ENCODE measurements around the gene PRKCD. TPM values are rescaled to one million over a fixed set of nuclear protein-coding genes. Genes with fewer than 3 reads are reported as not detected.

Gene PRKCD
- total and polyA plus RNA-seq, 2 experiments from 2014 or later, result 1.8 to 9.6 TPM

DNA sequence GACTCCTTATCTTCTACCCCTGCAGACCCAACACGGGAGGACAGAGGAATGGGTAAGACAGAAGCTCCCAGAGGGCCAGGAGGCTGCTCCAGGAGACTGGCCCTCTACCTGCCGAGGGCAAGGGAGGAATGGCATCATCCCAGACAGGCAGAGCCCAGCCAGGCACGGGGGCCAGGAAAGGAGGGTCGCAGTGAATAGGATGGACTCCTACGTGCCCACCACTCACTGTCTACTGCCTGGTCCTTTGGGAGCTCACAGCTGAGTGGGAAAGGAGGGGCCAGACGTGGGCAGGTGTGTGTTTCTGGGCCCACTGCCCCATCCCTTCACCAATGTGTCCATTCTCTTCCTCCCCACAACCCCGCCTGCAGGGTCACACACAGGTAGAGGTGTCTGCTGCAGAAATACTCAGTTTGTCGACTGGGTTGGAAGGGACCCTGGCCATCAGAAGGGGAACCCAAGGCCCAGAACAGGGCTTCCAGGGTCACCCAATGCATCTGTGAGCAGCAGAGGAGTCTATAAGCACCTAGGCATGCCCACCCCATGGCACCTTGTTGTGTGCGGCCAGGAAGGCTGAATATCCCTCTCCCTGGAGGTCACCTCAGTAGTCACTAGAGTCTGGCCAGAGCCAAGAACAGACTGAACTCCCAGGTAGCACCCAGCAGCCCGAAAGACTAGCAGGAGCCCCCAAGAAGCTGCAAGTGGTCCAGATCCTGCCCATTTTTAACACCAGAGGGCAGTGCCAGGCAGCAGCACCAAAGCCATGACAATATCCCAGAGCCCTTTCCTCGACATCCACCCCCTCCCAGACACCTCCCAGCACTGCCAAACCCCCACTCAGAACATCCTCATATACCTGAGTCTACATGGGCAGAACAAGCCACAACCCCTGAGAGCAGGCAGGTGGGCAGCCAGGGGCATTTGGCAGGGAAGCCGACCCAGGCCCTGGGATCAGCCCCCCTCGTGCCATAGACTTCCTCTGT is 70.8 kb downstream of the PRKCD start:
- TF ChIP-seq EZH2phosphoT487 (IDR thresholded peaks at IDR 0.05; ENCODE audit: insufficient read depth, low read depth), result no peak
- TF ChIP-seq EZH2 (IDR thresholded peaks at IDR 0.05; ENCODE audit: insufficient read depth, poor library complexity, severe bottlenecking), result no peak
- H3K4me3 ChIP-seq, result no peak overlapping the region
- DNase-seq, result no peak
- H3K27ac ChIP-seq, result no peak overlapping the region
- H3F3A ChIP-seq (ENCODE audit: insufficient read depth), result 0 out of 2 replicates have a peak, but pooled peaks cover 16% of the 10 kb centered on the region
- H3K4me1 ChIP-seq (ENCODE audit: insufficient read depth), result peaks cover 10% of the 10 kb centered on the region
- no peaks in the 10 kb centered on the region for H4K20me1 ChIP-seq (ENCODE audit: insufficient read depth)
- 82 to 85% methylated on average over 13 of the region's 13 CpGs for WGBS, 2 experiments (ENCODE audit: low coverage in 1 of 2, low lambda C conversion rate in 2 of 2, missing lambda C conversion rate in 2 of 2)
- H3K79me2 ChIP-seq (ENCODE audit: insufficient read depth), result peaks cover 45% of the 10 kb centered on the region
- H3K4me2 ChIP-seq (ENCODE audit: unreplicated experiment), result no peak overlapping the region
- H3K9me3 ChIP-seq (ENCODE audit: low read depth), result no peaks in the 10 kb centered on the region
- no peaks in the 10 kb centered on the region for H3K9me2 ChIP-seq (ENCODE audit: insufficient read depth)
- no peak overlapping the region for H2AFZ ChIP-seq
- H3K9ac ChIP-seq, result no peak overlapping the region
- H3K36me3 ChIP-seq (ENCODE audit: low read depth), result peaks cover 57% of the 10 kb centered on the region
- H3K27me3 ChIP-seq (replicated peaks; ENCODE audit: insufficient read depth), result no peaks in the 10 kb centered on the region
- in situ Hi-C loops (cut with MboI), result no loop called here

- no peak overlapping the region for H3K9ac ChIP-seq
- DNase-seq, result no peak
- H3K4me2 ChIP-seq (ENCODE audit: unreplicated experiment), result no peak overlapping the region
- no peaks in the 10 kb centered on the region for H3K27me3 ChIP-seq (replicated peaks; ENCODE audit: insufficient read depth)
- TF ChIP-seq EZH2 (IDR thresholded peaks at IDR 0.05; ENCODE audit: insufficient read depth, poor library complexity, severe bottlenecking), result no peak
- no peak for TF ChIP-seq EZH2phosphoT487 (IDR thresholded peaks at IDR 0.05; ENCODE audit: insufficient read depth, low read depth)
- H3K79me2 ChIP-seq (ENCODE audit: insufficient read depth), result peaks cover 48% of the 10 kb centered on the region
- in situ Hi-C loops (cut with MboI), result no loop called here
- no peak overlapping the region for H2AFZ ChIP-seq
- no peaks in the 10 kb centered on the region for H4K20me1 ChIP-seq (ENCODE audit: insufficient read depth)
- H3K9me2 ChIP-seq (ENCODE audit: insufficient read depth), result no peaks in the 10 kb centered on the region
- H3K4me3 ChIP-seq, result no peak overlapping the region
- peaks cover 51% of the 10 kb centered on the region for H3K36me3 ChIP-seq (ENCODE audit: low read depth)
- no peaks in the 10 kb centered on the region for H3K9me3 ChIP-seq (ENCODE audit: low read depth)
- no peak overlapping the region for H3K27ac ChIP-seq
- 83 to 90% methylated on average over 14 to 17 of the region's 18 CpGs for WGBS, 2 experiments (ENCODE audit: low coverage in 1 of 2, low lambda C conversion rate in 2 of 2, missing lambda C conversion rate in 2 of 2)
- H3F3A ChIP-seq (ENCODE audit: insufficient read depth), result peaks cover 20% of the 10 kb centered on the region
- peaks cover 20% of the 10 kb centered on the region for H3K4me1 ChIP-seq (ENCODE audit: insufficient read depth)
Measured at GRCh38 chr3:53232641-53233377, 71.8 kb downstream of the PRKCD start.

DNA sequence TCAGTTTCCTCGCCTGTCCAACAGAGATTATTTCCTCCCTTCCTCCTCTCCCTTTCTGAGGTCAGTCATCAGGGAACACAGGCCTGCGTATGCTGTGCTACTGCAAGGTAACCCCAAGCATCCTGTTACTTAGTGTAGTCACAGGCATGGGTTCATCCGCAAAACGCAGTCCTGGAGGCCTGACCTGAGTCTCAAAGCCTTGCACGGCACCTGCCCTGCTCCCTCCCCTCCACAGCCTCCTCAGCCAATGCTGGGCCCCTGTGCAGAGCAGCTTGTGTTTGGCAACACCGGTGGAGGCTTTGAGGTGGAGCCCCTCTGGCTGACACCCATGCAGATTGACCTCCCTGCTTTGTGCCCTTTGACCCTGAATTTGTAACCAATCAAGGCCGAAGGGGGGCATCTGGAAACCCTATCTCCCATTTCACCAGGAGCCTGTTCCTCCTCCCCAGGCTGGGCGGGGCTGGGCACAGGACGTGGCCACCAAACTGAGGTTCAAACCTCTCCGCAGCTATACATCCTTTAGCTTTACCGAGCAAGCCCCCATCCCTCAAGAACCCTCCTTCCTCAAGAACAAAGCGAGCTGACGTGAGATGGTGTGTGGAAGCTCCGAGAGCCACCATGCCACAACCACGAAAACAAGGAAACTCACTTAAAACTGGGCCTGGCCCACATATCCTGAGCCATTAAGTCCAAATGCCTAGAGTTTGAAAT is 73.3 kb downstream of the PRKCD start:
- H4K20me1 ChIP-seq (ENCODE audit: insufficient read depth), result no peaks in the 10 kb centered on the region
- no peak overlapping the region for H3K4me3 ChIP-seq
- in situ Hi-C loops (cut with MboI), result no loop called here
- H3K27ac ChIP-seq, result no peak overlapping the region
- no peak for DNase-seq
- H3K36me3 ChIP-seq (ENCODE audit: low read depth), result peaks cover 41% of the 10 kb centered on the region
- no peak for TF ChIP-seq EZH2phosphoT487 (IDR thresholded peaks at IDR 0.05; ENCODE audit: insufficient read depth, low read depth)
- no peaks in the 10 kb centered on the region for H3K27me3 ChIP-seq (replicated peaks; ENCODE audit: insufficient read depth)
- peaks cover 56% of the 10 kb centered on the region for H3K79me2 ChIP-seq (ENCODE audit: insufficient read depth)
- no peaks in the 10 kb centered on the region for H3K9me3 ChIP-seq (ENCODE audit: low read depth)
- H3K4me2 ChIP-seq (ENCODE audit: unreplicated experiment), result no peak overlapping the region
- H3K4me1 ChIP-seq (ENCODE audit: insufficient read depth), result peaks cover 34% of the 10 kb centered on the region
- WGBS, 2 experiments (ENCODE audit: low coverage in 1 of 2, low lambda C conversion rate in 2 of 2, missing lambda C conversion rate in 2 of 2), result 89 to 91% methylated on average over 14 to 15 of the region's 15 CpGs
- no peak overlapping the region for H3K9ac ChIP-seq
- no peak overlapping the region for H2AFZ ChIP-seq
- H3K9me2 ChIP-seq (ENCODE audit: insufficient read depth), result no peaks in the 10 kb centered on the region
- peaks cover 24% of the 10 kb centered on the region for H3F3A ChIP-seq (ENCODE audit: insufficient read depth)

DNA sequence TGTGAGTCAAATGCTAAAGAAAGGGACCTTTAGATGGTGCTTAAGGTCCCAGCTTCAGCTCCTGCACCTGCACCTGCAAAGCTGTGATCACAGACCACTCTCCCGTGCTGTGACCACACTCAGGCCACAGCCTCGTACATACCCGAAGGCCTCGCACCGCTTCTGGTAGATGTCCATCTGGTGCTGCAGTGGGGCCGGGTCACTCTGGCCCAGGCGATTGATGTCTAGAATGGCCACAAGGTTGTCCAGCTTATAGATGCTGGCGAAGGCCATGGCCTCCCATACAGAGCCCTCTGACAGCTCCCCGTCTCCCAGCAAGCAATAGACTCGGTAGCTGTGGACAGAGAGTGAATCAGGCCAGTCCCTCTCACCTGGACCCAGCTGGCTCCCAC is 73.8 kb downstream of the PRKCD start:
- Histone ChIP-seq H3K27me3 (replicated peaks; ENCODE audit: insufficient read depth) (no peaks in the 10 kb centered on the region), H3K4me3 (no peak overlapping the region), H3K27ac (no peak overlapping the region), H3K4me1 (ENCODE audit: insufficient read depth) (peaks cover 34% of the 10 kb centered on the region), H3K9ac (no peak overlapping the region), H2AFZ (no peak overlapping the region), H3K9me2 (ENCODE audit: insufficient read depth) (no peaks in the 10 kb centered on the region), H3K36me3 (ENCODE audit: low read depth) (peaks cover 38% of the 10 kb centered on the region), H3K9me3 (ENCODE audit: low read depth) (no peaks in the 10 kb centered on the region), H3K79me2 (ENCODE audit: insufficient read depth) (peaks cover 61% of the 10 kb centered on the region), H3F3A (ENCODE audit: insufficient read depth) (peaks cover 30% of the 10 kb centered on the region), H4K20me1 (ENCODE audit: insufficient read depth) (no peaks in the 10 kb centered on the region), H3K4me2 (ENCODE audit: unreplicated experiment) (no peak overlapping the region)
- DNase-seq, result no peak
- no peak for TF ChIP-seq EZH2 (IDR thresholded peaks at IDR 0.05; ENCODE audit: insufficient read depth, poor library complexity, severe bottlenecking)
- no peak for TF ChIP-seq EZH2phosphoT487 (IDR thresholded peaks at IDR 0.05; ENCODE audit: insufficient read depth, low read depth)
- in situ Hi-C loops (cut with MboI), result no loop called here
- WGBS, 2 experiments (ENCODE audit: low coverage in 1 of 2, low lambda C conversion rate in 2 of 2, missing lambda C conversion rate in 2 of 2), result 93 to 94% methylated on average over 10 of the region's 10 CpGs

Data from GM23248 (cell line).